GM18858 (cell line): ENCODE measurements around the gene OCA2.

ENCODE experiments used
- ATAC-seq: cut with Tn5 transposase; IDR thresholded peaks from one replicate; pipeline ENCODE4 v1.9.1; 2021; ENCODE audit not compliant: unreplicated experiment

OCA2 gene

GRCh38 chr15:28005004-28005527 lies 94.0 kb downstream of the OCA2 start:
- ATAC-seq: no peak

GRCh38 chr15:28004143-28005003 lies 94.7 kb downstream of the OCA2 start:
- ATAC-seq: no peak

- ATAC-seq: no peak
These were observed 95.6 kb downstream of the OCA2 start for GRCh38 chr15:28003302-28004037.

GRCh38 chr15:28002867-28003266 lies 96.2 kb downstream of the OCA2 start:
- no peak for ATAC-seq

GRCh38 chr15:28002136-28002861 lies 96.8 kb downstream of the OCA2 start:
- ATAC-seq: no peak

GRCh38 chr15:28001641-28002040 lies 97.5 kb downstream of the OCA2 start:
- no peak for ATAC-seq

- no peak for ATAC-seq
These were observed 104.9 kb downstream of the OCA2 start for GRCh38 chr15:27993996-27994780.

GRCh38 chr15:27993544-27993943 lies 105.6 kb downstream of the OCA2 start:
- ATAC-seq: no peak

GRCh38 chr15:27990521-27991515 lies 108.3 kb downstream of the OCA2 start:
- ATAC-seq: no peak

GRCh38 chr15:27989838-27990237 lies 109.3 kb downstream of the OCA2 start:
- no peak for ATAC-seq

- no peak for ATAC-seq
These were observed 109.7 kb downstream of the OCA2 start for GRCh38 chr15:27989427-27989826.

- ATAC-seq: no peak
These were observed 114.0 kb downstream of the OCA2 start for GRCh38 chr15:27985099-27985498.

GRCh38 chr15:27983496-27983895 lies 115.6 kb downstream of the OCA2 start:
- ATAC-seq: no peak

- no peak for ATAC-seq
These were observed 121.4 kb downstream of the OCA2 start for GRCh38 chr15:27977696-27978095.

- no peak for ATAC-seq
These were observed 125.2 kb downstream of the OCA2 start for GRCh38 chr15:27973886-27974285.

GRCh38 chr15:27970661-27971392 lies 128.3 kb downstream of the OCA2 start:
- ATAC-seq: no peak

- no peak for ATAC-seq
These were observed 131.6 kb downstream of the OCA2 start for GRCh38 chr15:27967541-27967940.

- ATAC-seq: no peak
These were observed 133.6 kb downstream of the OCA2 start for GRCh38 chr15:27965546-27965945.

GRCh38 chr15:27961801-27962200 lies 137.3 kb downstream of the OCA2 start:
- no peak for ATAC-seq
